Pancreas (tissue), 10 donors: Measurements from ENCODE around the gene RAD51B. TPM values are rescaled to one million over a fixed set of nuclear protein-coding genes. Genes with fewer than 3 reads are reported as not detected.

Experiments
- ATAC-seq, 4 donors: fragments of 200-7000 bp; cut with Tn5 transposase; one replicate each; pipeline versions ENCODE4 v1.8.0 to v1.9.1; 2020; ENCODE audit warnings: mild to moderate bottlenecking in 4 of 4, moderate library complexity in 4 of 4
- DNase-seq, 6 donors: peaks; one replicate each; pipeline ENCODE4 v3.0.0-alpha.2; 2020
- FAIRE-seq: peaks from 2 replicates; lab custom pipeline; 2012; peaks lifted over from hg19 to GRCh38; lab: Jason Lieb, UNC
- H3K27ac ChIP-seq, 4 donors: fragments of 200-600 bp; sonication (generic); 1 replicate in 3 of 4; 2 replicates in 1 of 4; pipeline versions ENCODE4 v1.5.0 to v1.8.0; 2020
- H3K27me3 ChIP-seq, 4 donors: fragments of 200-600 bp; one replicate each; pipeline ENCODE4 v1.8.0; 2021
- H3K36me3 ChIP-seq, 3 donors: fragments of 200-600 bp; sonication (generic) in 1 of 3; one replicate each; pipeline versions ENCODE4 v1.5.0 to v1.8.0; 2020 to 2021
- H3K4me1 ChIP-seq, 3 donors: fragments of 200-600 bp; one replicate each; pipeline ENCODE4 v1.8.0; 2021
- H3K4me3 ChIP-seq, 4 donors: fragments of 200-600 bp; sonication (generic) in 2 of 4; one replicate each; pipeline versions ENCODE4 v1.5.0 to v1.8.0; 2020 to 2021
- H3K9me3 ChIP-seq, 4 donors: fragments of 200-600 bp; one replicate each; pipeline ENCODE4 v1.8.0; 2021
- CTCF ChIP-seq, 4 donors: fragments of 200-600 bp; sonication (generic) in 3 of 4; IDR thresholded peaks; one replicate each; pipeline versions ENCODE4 v1.5.0 to v1.8.0; 2021; ENCODE audit warnings: antibody characterized with exemption in 4 of 4
- WGBS, 2 donors: extraction: QIAGEN DNeasy Blood & Tissue Kit; methylation state at CpG; one replicate each; pipeline ENCODE4 v1.1.7; 2013; 5-methylcytosine and 5-hydroxymethylcytosine counted together
- intact Hi-C, 3 donors: fragments of 100-400 bp; cut with DNase I; formaldehyde crosslinking; loops; one replicate each; pipeline versions ENCODE4 v1.11.1 to v1.14.2; 2022
- polyA plus RNA-seq, 2 donors: library from polyadenylated mRNA; stranded (reverse); fragments of 200-250 nt; gene quantifications; one replicate each; pipeline ENCODE4 v1.2.3, GENCODE V29; 2013
- total RNA-seq, 6 donors: library from RNA; stranded (reverse); fragmentation: NEBNext Ultra II Directional in 4 of 6; extraction: Animal tissue kit (Norgen Biotek cat#: 25700) in 4 of 6; gene quantifications; one replicate each; pipeline versions ENCODE4 v1.2.1 to v1.2.4, GENCODE V29; 2021 to 2023
- donor health status: healthy with polysubstance abuse.
- donor health status: DM: no; HTN: no; CAD: no; lungs with moderate emphysema.
- donor health status: DM: no; HTN: no; CAD: no.
- donor health status: control.
- donor health status: control.
- donor health status: Bipolar disorder and iron deficiency.
- donor health status: DM: yes; HTN: yes; CAD: no.
- donor health status: DM: no; HTN: no; CAD: no.
- donor health status: DM: no; HTN: no; CAD: no.
- donor health status: DM: yes; HTN: yes; CAD: no.

The RAD51B gene
- total and polyA plus RNA-seq, 8 donors: 1.1 to 17.3 (median 5.8) TPM

- 83 to 87% methylated on average over 5 of the region's 5 CpGs for WGBS, 2 donors
- peaks cover 0 to 13% (median 9%) of the 10 kb centered on the region in 3 donors for H3K4me1 ChIP-seq
- peak; percentile 51 to 73 (median 56) for ATAC-seq
- no peaks in the 10 kb centered on the region for H3K36me3 ChIP-seq
- no peak for FAIRE-seq
- H3K27ac ChIP-seq: peak overlapping the region in 2 of 4 donors; percentile 36 to 52
- DNase-seq: no peak
- no peak for TF ChIP-seq CTCF (IDR thresholded peaks at IDR 0.05)
- H3K27me3 ChIP-seq: no peaks in the 10 kb centered on the region
- no peaks in the 10 kb centered on the region for H3K9me3 ChIP-seq
- intact Hi-C loops: no loop called here
- no peak overlapping the region for H3K4me3 ChIP-seq
Measured at GRCh38 chr14:68278576-68279436, 459.2 kb downstream of the RAD51B start.

GRCh38 chr14:68279437-68279720, 459.8 kb downstream of the RAD51B start:
- intact Hi-C loops: no loop called here
- no peak for FAIRE-seq

GRCh38 chr14:68279777-68280233, 460.2 kb downstream of the RAD51B start:
- intact Hi-C loops: no loop called here
- no peak for DNase-seq
- WGBS, 2 donors: 57 to 58% methylated on average over 4 of the region's 4 CpGs
- Histone ChIP-seq H3K4me1 (peaks cover 0 to 10% (median 2%) of the 10 kb centered on the region in 3 donors), H3K27ac (no peak overlapping the region), H3K27me3 (no peaks in the 10 kb centered on the region), H3K4me3 (no peak overlapping the region), H3K36me3 (no peaks in the 10 kb centered on the region), H3K9me3 (no peaks in the 10 kb centered on the region)
- FAIRE-seq: no peak
- no peak for ATAC-seq
- TF ChIP-seq CTCF (IDR thresholded peaks at IDR 0.05): no peak

More at GRCh38 chr14:68279437-68279720, 459.8 kb downstream of the RAD51B start:
- no peak for TF ChIP-seq CTCF (IDR thresholded peaks at IDR 0.05)
- ATAC-seq (no peak), DNase-seq (no peak)
- Histone ChIP-seq H3K36me3 (no peaks in the 10 kb centered on the region), H3K4me3 (no peak overlapping the region), H3K27me3 (no peaks in the 10 kb centered on the region), H3K4me1 (peaks cover 0 to 13% (median 6%) of the 10 kb centered on the region in 3 donors), H3K27ac (peak overlapping the region in 2 of 4 donors; percentile 36 to 52), H3K9me3 (no peaks in the 10 kb centered on the region)
- 94 to 95% methylated on average over 3 of the region's 3 CpGs for WGBS, 2 donors

- H3K4me3 ChIP-seq: no peak overlapping the region
- 94 to 96% methylated on average over 4 of the region's 4 CpGs for whole genome bisulfite sequencing, 2 donors
- FAIRE-seq: no peak
- DNase-seq: no peak
- no peaks in the 10 kb centered on the region for H3K36me3 ChIP-seq
- TF ChIP-seq CTCF (IDR thresholded peaks at IDR 0.05): no peak
- H3K4me1 ChIP-seq: peaks cover 0 to 10% (median 0%) of the 10 kb centered on the region in 3 donors
- no peak for ATAC-seq
- no peaks in the 10 kb centered on the region for H3K27me3 ChIP-seq
- intact Hi-C loops: no loop called here
- no peak overlapping the region for H3K27ac ChIP-seq
- no peaks in the 10 kb centered on the region for H3K9me3 ChIP-seq
Measured at GRCh38 chr14:68281497-68281896, 461.9 kb downstream of the RAD51B start.
